Stimulated activated CD4-positive, alpha-beta T cell treated with anti-CD3 and anti-CD28 coated beads, TNF-alpha, amount 100 ng/mL, for 4 hours (primary cell): ENCODE measurements around the gene NHLRC3.
A peak's percentile ranks its signal among the peaks of the same experiment; 100 is the strongest.
"Not testable (repeated sequence)": the region's sequence is repeated elsewhere in the genome, so short reads cannot be mapped to it uniquely, and the experiment has no call there.

Experiments used
- DNase-seq, 3 experiments: peaks; one replicate each; pipeline ENCODE4 v3.0.0-alpha.2; 2020; ENCODE audit warnings: low read depth in 3 of 3

NHLRC3 gene

GRCh38 chr13:39037880-39038568 lies at the start of gene NHLRC3, which contains the start of gene PROSER1:
TSS of gene NHLRC3 (plus strand) at chr13:39038456. CDS start at chr13:39038640, 184 bp downstream.
TSS of gene PROSER1 (minus strand) at chr13:39038089. CDS start at chr13:39037242, 847 bp downstream.
- peak; percentile 52 to 63 (median 57) for DNase-seq

GRCh38 chr13:38990693-38991092 lies 47.6 kb upstream of the NHLRC3 start, which contains the start of gene STOML3:
TSS of gene STOML3 (minus strand) at chr13:38990831. CDS start at chr13:38990721, 110 bp downstream.
- no peak for DNase-seq

- DNase-seq: no peak
Observed at GRCh38 chr13:38993381-38993780, 44.9 kb upstream of the NHLRC3 start.

- no peak for DNase-seq
Observed at GRCh38 chr13:38998739-38999138, 39.5 kb upstream of the NHLRC3 start.

- DNase-seq: not testable (repeated sequence)
Observed at GRCh38 chr13:39006371-39007111, 31.7 kb upstream of the NHLRC3 start.

- DNase-seq: no peak
Observed at GRCh38 chr13:39012608-39013007, 25.6 kb upstream of the NHLRC3 start.

- no peak for DNase-seq
Observed at GRCh38 chr13:39013462-39013861, 24.8 kb upstream of the NHLRC3 start.

GRCh38 chr13:39016087-39016486 lies 22.2 kb upstream of the NHLRC3 start:
- no peak for DNase-seq

GRCh38 chr13:39016787-39017186 lies 21.5 kb upstream of the NHLRC3 start:
- DNase-seq: no peak

- no peak for DNase-seq
Observed at GRCh38 chr13:39020853-39021462, 17.3 kb upstream of the NHLRC3 start.

- DNase-seq: no peak
Observed at GRCh38 chr13:39023316-39023715, 14.9 kb upstream of the NHLRC3 start.

- DNase-seq: no peak
Observed at GRCh38 chr13:39023761-39024160, 14.5 kb upstream of the NHLRC3 start.

GRCh38 chr13:39025433-39025839 lies 12.8 kb upstream of the NHLRC3 start:
- DNase-seq: no peak

- no peak for DNase-seq
Observed at GRCh38 chr13:39032150-39032549, 6.1 kb upstream of the NHLRC3 start.

GRCh38 chr13:39034085-39034484 lies 4.2 kb upstream of the NHLRC3 start:
- DNase-seq: no peak

- no peak for DNase-seq
Observed at GRCh38 chr13:39035204-39035603, 3.1 kb upstream of the NHLRC3 start.

GRCh38 chr13:39035799-39036198 lies 2.5 kb upstream of the NHLRC3 start:
- no peak for DNase-seq

GRCh38 chr13:39036212-39036611 lies 2.0 kb upstream of the NHLRC3 start:
- DNase-seq: no peak

- DNase-seq: peak in 1 of 3 experiments; percentile 6
Observed at GRCh38 chr13:39037410-39037879, 811 bp upstream of the NHLRC3 start.

- DNase-seq: peak; percentile 11 to 34 (median 20)
Observed at GRCh38 chr13:39038569-39039030, 344 bp downstream of the NHLRC3 start.

GRCh38 chr13:39039041-39039440 lies 785 bp downstream of the NHLRC3 start:
- DNase-seq: no peak

- DNase-seq: no peak
Observed at GRCh38 chr13:39040206-39040605, 1.9 kb downstream of the NHLRC3 start.
